Measurements from ENCODE around the gene RIPPLY1. TPM values are rescaled to one million over a fixed set of nuclear protein-coding genes. Genes with fewer than 3 reads are reported as not detected.
A peak's percentile ranks its signal among the peaks of the same experiment; 100 is the strongest.

The RIPPLY1 gene
- total RNA-seq, 1 donor from 2014 or later: not detected

DNA sequence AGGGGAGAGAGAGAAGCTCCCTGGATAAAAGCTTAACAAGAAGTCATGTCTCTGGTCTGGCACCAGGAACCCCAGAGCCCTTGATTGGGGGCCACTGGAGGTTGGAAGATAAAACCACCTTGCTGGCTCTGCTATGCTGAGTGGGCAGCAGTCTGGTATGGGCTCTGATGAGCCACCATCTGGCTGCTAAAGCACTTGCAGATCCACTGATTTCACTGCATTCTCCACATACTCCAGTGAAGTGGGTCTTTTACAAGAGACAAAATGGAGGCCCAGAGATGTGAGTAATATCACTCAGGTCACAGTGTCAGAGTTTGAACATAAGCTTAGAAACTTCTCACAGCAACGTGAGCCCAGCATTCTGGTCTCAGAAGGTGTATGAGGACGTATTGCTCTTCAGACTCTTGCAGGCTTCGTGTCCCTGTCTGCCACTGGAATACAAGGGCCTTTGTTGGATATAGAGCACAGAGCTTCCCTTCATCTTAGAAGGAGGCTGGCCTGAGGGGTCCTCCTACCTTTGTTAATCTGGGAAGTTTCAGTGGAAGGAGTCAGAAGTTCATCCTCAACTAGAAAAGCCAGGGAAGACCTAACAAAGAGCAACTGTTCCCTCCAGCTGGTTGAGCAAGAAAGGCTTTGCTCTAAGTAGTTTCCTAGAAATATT lies 28.8 kb upstream of the RIPPLY1 start:
- H3K4me3 ChIP-seq: no peak overlapping the region
- no peaks in the 10 kb centered on the region for H3K36me3 ChIP-seq
- intact Hi-C loops (cut with DNase I): no loop called here
- H3K27ac ChIP-seq: no peak overlapping the region
- H3K9me3 ChIP-seq: no peaks in the 10 kb centered on the region
- no peak for DNase-seq (ENCODE audit: extremely low spot score in 2 of 2)
- no peaks in the 10 kb centered on the region for H3K4me1 ChIP-seq
- H3K27me3 ChIP-seq: no peaks in the 10 kb centered on the region
- TF ChIP-seq POLR2AphosphoS5 (IDR thresholded peaks at IDR 0.05; ENCODE audit: insufficient read depth in 1 of 2, low read depth in 1 of 2) (no peak), POLR2A (IDR thresholded peaks at IDR 0.05) (no peak)
- TF ChIP-seq, protein P1, sequence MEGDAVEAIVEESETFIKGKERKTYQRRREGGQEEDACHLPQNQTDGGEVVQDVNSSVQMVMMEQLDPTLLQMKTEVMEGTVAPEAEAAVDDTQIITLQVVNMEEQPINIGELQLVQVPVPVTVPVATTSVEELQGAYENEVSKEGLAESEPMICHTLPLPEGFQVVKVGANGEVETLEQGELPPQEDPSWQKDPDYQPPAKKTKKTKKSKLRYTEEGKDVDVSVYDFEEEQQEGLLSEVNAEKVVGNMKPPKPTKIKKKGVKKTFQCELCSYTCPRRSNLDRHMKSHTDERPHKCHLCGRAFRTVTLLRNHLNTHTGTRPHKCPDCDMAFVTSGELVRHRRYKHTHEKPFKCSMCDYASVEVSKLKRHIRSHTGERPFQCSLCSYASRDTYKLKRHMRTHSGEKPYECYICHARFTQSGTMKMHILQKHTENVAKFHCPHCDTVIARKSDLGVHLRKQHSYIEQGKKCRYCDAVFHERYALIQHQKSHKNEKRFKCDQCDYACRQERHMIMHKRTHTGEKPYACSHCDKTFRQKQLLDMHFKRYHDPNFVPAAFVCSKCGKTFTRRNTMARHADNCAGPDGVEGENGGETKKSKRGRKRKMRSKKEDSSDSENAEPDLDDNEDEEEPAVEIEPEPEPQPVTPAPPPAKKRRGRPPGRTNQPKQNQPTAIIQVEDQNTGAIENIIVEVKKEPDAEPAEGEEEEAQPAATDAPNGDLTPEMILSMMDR (IDR thresholded peaks at IDR 0.05): no peak

DNA sequence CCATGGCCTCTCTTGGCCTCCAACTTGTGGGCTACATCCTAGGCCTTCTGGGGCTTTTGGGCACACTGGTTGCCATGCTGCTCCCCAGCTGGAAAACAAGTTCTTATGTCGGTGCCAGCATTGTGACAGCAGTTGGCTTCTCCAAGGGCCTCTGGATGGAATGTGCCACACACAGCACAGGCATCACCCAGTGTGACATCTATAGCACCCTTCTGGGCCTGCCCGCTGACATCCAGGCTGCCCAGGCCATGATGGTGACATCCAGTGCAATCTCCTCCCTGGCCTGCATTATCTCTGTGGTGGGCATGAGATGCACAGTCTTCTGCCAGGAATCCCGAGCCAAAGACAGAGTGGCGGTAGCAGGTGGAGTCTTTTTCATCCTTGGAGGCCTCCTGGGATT lies 25.1 kb upstream of the RIPPLY1 start:
- H3K9me3 ChIP-seq: no peaks in the 10 kb centered on the region
- no peak overlapping the region for H3K4me3 ChIP-seq
- H3K27me3 ChIP-seq: no peaks in the 10 kb centered on the region
- no peaks in the 10 kb centered on the region for H3K36me3 ChIP-seq
- no peaks in the 10 kb centered on the region for H3K4me1 ChIP-seq
- peak in 1 of 2 donors; percentile 49 for DNase-seq (ENCODE audit: extremely low spot score in 2 of 2)
- no peak for TF ChIP-seq POLR2A (IDR thresholded peaks at IDR 0.05)
- TF ChIP-seq, protein P1 (IDR thresholded peaks at IDR 0.05): no peak
- intact Hi-C loops (cut with DNase I): no loop called here
- H3K27ac ChIP-seq: no peak overlapping the region

DNA sequence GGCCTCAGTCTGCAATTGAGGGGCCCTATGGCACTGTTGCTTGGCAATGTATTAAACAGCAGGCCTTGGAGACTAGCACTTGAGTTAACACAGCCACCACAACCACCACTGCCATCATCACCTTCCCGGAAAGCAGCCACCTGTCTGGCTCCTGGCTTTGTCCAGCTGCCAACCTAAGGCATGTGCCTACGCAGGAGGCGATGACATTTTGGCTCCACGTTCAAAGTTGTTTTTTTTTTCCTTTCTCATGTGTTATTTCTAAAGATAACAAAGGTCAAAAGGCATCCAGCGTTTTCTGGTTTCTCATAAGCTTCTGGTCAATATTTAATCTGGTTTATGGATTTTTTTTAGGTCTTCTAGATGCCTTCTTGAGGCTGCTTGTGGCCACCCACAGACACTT lies 24.6 kb upstream of the RIPPLY1 start:
- no peaks in the 10 kb centered on the region for H3K4me1 ChIP-seq
- TF ChIP-seq, protein P1 (IDR thresholded peaks at IDR 0.05): no peak
- TF ChIP-seq POLR2AphosphoS5 (IDR thresholded peaks at IDR 0.05; ENCODE audit: insufficient read depth in 1 of 2, low read depth in 1 of 2): no peak
- TF ChIP-seq POLR2A (IDR thresholded peaks at IDR 0.05): no peak
- no peak overlapping the region for H3K4me3 ChIP-seq
- intact Hi-C loops (cut with DNase I): no loop called here
- H3K9me3 ChIP-seq: no peaks in the 10 kb centered on the region
- peak in 1 of 2 donors; percentile 43 for DNase-seq (ENCODE audit: extremely low spot score in 2 of 2)
- no peaks in the 10 kb centered on the region for H3K36me3 ChIP-seq
- H3K27ac ChIP-seq: no peak overlapping the region
- H3K27me3 ChIP-seq: no peaks in the 10 kb centered on the region

DNA sequence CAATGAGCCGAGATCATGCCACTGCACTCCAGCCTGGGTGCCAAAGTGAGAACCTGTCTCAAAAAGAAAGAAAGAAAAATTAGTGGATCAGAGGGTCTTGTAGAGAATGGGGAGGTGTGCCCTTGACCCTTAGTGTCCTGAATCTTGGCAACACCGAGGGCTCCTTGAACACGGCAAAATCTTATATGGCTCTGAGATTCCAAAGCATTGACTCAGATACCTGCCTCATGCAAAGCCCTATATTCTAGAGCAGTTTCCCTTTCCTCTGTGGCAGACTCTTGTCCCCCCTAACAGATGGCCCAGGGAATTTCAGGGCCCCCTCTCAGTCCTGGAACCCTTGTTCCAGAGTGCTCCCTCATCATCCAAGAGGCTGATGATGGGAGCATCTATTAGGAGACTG lies 23.9 kb upstream of the RIPPLY1 start:
- Histone ChIP-seq H3K27ac (no peak overlapping the region), H3K27me3 (no peaks in the 10 kb centered on the region), H3K36me3 (no peaks in the 10 kb centered on the region), H3K4me3 (no peak overlapping the region), H3K4me1 (no peaks in the 10 kb centered on the region), H3K9me3 (no peaks in the 10 kb centered on the region)
- no peak for TF ChIP-seq POLR2A (IDR thresholded peaks at IDR 0.05)
- no peak for TF ChIP-seq POLR2AphosphoS5 (IDR thresholded peaks at IDR 0.05; ENCODE audit: insufficient read depth in 1 of 2, low read depth in 1 of 2)
- TF ChIP-seq, protein P1 (IDR thresholded peaks at IDR 0.05): no peak
- DNase-seq (ENCODE audit: extremely low spot score in 2 of 2): peak in 1 of 2 donors; percentile 19
- intact Hi-C loops (cut with DNase I): no loop called here

DNA sequence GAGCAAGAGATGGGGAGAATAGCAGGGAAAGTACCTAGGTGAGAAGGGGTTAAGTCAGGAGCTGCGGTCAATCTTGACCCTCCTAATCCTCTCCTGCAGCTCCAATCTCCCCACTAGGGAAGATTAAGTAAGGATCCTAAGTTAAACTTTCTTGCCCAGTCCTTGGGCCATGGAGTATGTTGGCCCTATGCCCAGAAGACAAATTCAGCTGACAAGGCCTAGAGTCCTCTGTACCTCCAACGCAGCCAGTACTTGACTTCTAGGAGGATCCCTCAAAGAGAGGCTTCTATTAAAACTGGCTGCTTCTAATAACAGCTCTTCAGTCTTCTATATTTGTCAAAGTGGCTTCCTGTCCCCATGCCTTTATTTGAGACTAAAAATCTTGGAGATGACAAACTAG lies 18.5 kb upstream of the RIPPLY1 start:
- intact Hi-C loops (cut with DNase I): no loop called here
- no peak overlapping the region for H3K4me3 ChIP-seq
- H3K36me3 ChIP-seq: no peaks in the 10 kb centered on the region
- no peaks in the 10 kb centered on the region for H3K4me1 ChIP-seq
- TF ChIP-seq POLR2AphosphoS5 (IDR thresholded peaks at IDR 0.05; ENCODE audit: insufficient read depth in 1 of 2, low read depth in 1 of 2): no peak
- TF ChIP-seq POLR2A (IDR thresholded peaks at IDR 0.05): no peak
- TF ChIP-seq, protein P1 (IDR thresholded peaks at IDR 0.05): no peak
- H3K27ac ChIP-seq: no peak overlapping the region
- H3K9me3 ChIP-seq: no peaks in the 10 kb centered on the region
- H3K27me3 ChIP-seq: no peaks in the 10 kb centered on the region
- no peak for DNase-seq (ENCODE audit: extremely low spot score in 2 of 2)

All from vagina (tissue), 2 donors.